H1 (cell line): ENCODE measurements around the gene CEMP1. TPM values are rescaled to one million over a fixed set of nuclear protein-coding genes. Genes with fewer than 3 reads are reported as not detected.

Source experiments
- CTCF ChIA-PET: fragments of 300-600 bp; sonication (Branson Sonifier 250); formaldehyde crosslinking; loops from one replicate; lab custom pipeline; 2021; ENCODE audit not compliant: partially characterized antibody; lab: Charles Lee
- POLR2A ChIA-PET: fragments of 300-600 bp; sonication (Branson Sonifier 250); formaldehyde crosslinking; loops from one replicate; lab custom pipeline; 2021; ENCODE audit warnings: inconsistent platforms; ENCODE audit not compliant: partially characterized antibody; lab: Charles Lee
- DNase-seq, 2 experiments: peaks; one replicate each; pipeline versions ENCODE4 v3.0.0 to v3.0.0-alpha.2; 2010 to 2022; ENCODE audit warnings: low spot score in 2 of 2, low read depth in 1 of 2, mixed read lengths in 1 of 2
- FAIRE-seq: peaks from 2 replicates; lab custom pipeline; 2011; peaks lifted over from hg19 to GRCh38; lab: Jason Lieb, UNC
- H2AFZ ChIP-seq: 2 replicates; pipeline ENCODE4 v1.8.1; 2012; ENCODE audit warnings: low read length, inconsistent platforms
- H2AK5ac ChIP-seq: 2 replicates; pipeline ENCODE4 v1.6.1; 2013; ENCODE audit warnings: low read depth, low read length
- H2BK120ac ChIP-seq: replicated peaks from 2 replicates; pipeline ENCODE3; 2013; ENCODE audit warnings: low read depth, low read length, inconsistent platforms
- H2BK12ac ChIP-seq: 2 replicates; pipeline ENCODE4 v1.6.1; 2013; ENCODE audit warnings: low read depth, low read length
- H2BK15ac ChIP-seq: 2 replicates; pipeline ENCODE4 v1.6.1; 2013; ENCODE audit warnings: low read length
- H2BK20ac ChIP-seq: 2 replicates; pipeline ENCODE4 v1.6.1; 2013; ENCODE audit warnings: low read length
- H2BK5ac ChIP-seq: 2 replicates; pipeline ENCODE4 v1.6.1; 2013; ENCODE audit warnings: low read depth, low read length
- H3K14ac ChIP-seq: 2 replicates; pipeline ENCODE4 v1.6.1; 2013; ENCODE audit warnings: inconsistent platforms; ENCODE audit not compliant: insufficient read length
- H3K18ac ChIP-seq: 2 replicates; pipeline ENCODE4 v1.6.1; 2013; ENCODE audit warnings: low read length; ENCODE audit errors: extremely low read depth
- H3K23ac ChIP-seq: 2 replicates; pipeline ENCODE4 v1.6.1; 2013; ENCODE audit warnings: inconsistent platforms; ENCODE audit not compliant: insufficient read length
- H3K23me2 ChIP-seq: 2 replicates; pipeline ENCODE4 v1.6.1; 2013; ENCODE audit warnings: low read depth, low read length
- H3K27ac ChIP-seq: 2 replicates; pipeline ENCODE4 v1.6.1; 2011; ENCODE audit warnings: low read depth, low read length, inconsistent platforms
- H3K27me3 ChIP-seq, 4 experiments: replicated peaks in 1 of 4; 1 replicate in 1 of 4; 2 replicates in 3 of 4; pipeline versions ENCODE4 v1.6.1 to v1.8.1; 2011 to 2013; ENCODE audit warnings: low read length in 3 of 4, mild to moderate bottlenecking in 3 of 4, inconsistent platforms in 2 of 4, mixed read lengths in 2 of 4, moderate library complexity in 1 of 4; ENCODE audit not compliant: control insufficient read depth in 3 of 4, insufficient read depth in 3 of 4; ENCODE audit errors: extremely low read depth in 1 of 4
- H3K36me3 ChIP-seq, 4 experiments: 2 replicates each; pipeline versions ENCODE4 v1.6.1 to v1.8.1; 2011 to 2013; ENCODE audit warnings: mild to moderate bottlenecking in 4 of 4, low read length in 3 of 4, moderate library complexity in 2 of 4, control low read depth in 1 of 4, inconsistent platforms in 1 of 4; ENCODE audit not compliant: insufficient read depth in 4 of 4, control insufficient read depth in 2 of 4
- H3K4ac ChIP-seq: replicated peaks from 2 replicates; pipeline ENCODE3; 2013; ENCODE audit warnings: low read length, low read depth, mixed read lengths, inconsistent platforms; ENCODE audit not compliant: insufficient read length
- H3K4me1 ChIP-seq, 4 experiments: replicated peaks in 1 of 4; 1 replicate in 1 of 4; 2 replicates in 3 of 4; pipeline versions ENCODE4 v1.6.1 to v1.8.1; 2011 to 2013; ENCODE audit warnings: low read length in 3 of 4, inconsistent platforms in 2 of 4, mixed read lengths in 1 of 4; ENCODE audit not compliant: insufficient read depth in 4 of 4, control insufficient read depth in 3 of 4
- H3K4me2 ChIP-seq, 2 experiments: 2 replicates each; pipeline versions ENCODE4 v1.6.1 to v1.8.1; 2011 to 2013; ENCODE audit warnings: low read depth in 2 of 2, low read length in 2 of 2, control low read depth in 1 of 2, inconsistent platforms in 1 of 2, mild to moderate bottlenecking in 1 of 2; ENCODE audit not compliant: insufficient read depth in 1 of 2
- H3K4me3 ChIP-seq, 4 experiments: fragments of 200-600, 300-600 bp in 1 of 4; sonication (generic), shearing (Covaris generic), sonication (Bioruptor Twin) in 1 of 4; 2 replicates each; pipeline versions ENCODE4 v1.5.1 to v1.8.1; 2011 to 2016; ENCODE audit warnings: low read length in 4 of 4, low read depth in 3 of 4, control low read depth in 2 of 4, inconsistent platforms in 2 of 4, mild to moderate bottlenecking in 2 of 4, mixed read lengths in 1 of 4, moderate library complexity in 1 of 4; ENCODE audit not compliant: insufficient read depth in 2 of 4; ENCODE audit errors: extremely low read depth in 1 of 4
- H3K56ac ChIP-seq: replicated peaks from 2 replicates; pipeline ENCODE3; 2013; ENCODE audit warnings: low read depth, mild to moderate bottlenecking, mixed read lengths, low read length, inconsistent platforms; ENCODE audit not compliant: insufficient read length
- H3K79me1 ChIP-seq: 2 replicates; pipeline ENCODE4 v1.6.1; 2013; ENCODE audit warnings: low read depth, low read length, control low read depth
- H3K79me2 ChIP-seq, 2 experiments: 2 replicates each; pipeline versions ENCODE4 v1.6.1 to v1.8.1; 2012 to 2013; ENCODE audit warnings: low read length in 2 of 2, mild to moderate bottlenecking in 2 of 2, inconsistent platforms in 1 of 2; ENCODE audit not compliant: insufficient read depth in 2 of 2, control insufficient read depth in 1 of 2
- H3K9ac ChIP-seq, 4 experiments: replicated peaks in 1 of 4; 1 replicate in 1 of 4; 2 replicates in 3 of 4; pipeline versions ENCODE4 v1.6.1 to v1.8.1; 2011 to 2013; ENCODE audit warnings: low read depth in 3 of 4, low read length in 3 of 4, control low read depth in 2 of 4, mild to moderate bottlenecking in 2 of 4, moderate library complexity in 2 of 4, inconsistent platforms in 1 of 4; ENCODE audit errors: extremely low read depth in 1 of 4
- H3K9me3 ChIP-seq, 2 experiments: 2 replicates each; pipeline versions ENCODE4 v1.6.1 to v1.8.1; 2012 to 2013; ENCODE audit warnings: mild to moderate bottlenecking in 2 of 2, moderate library complexity in 2 of 2, control low read depth in 1 of 2, inconsistent platforms in 1 of 2, low read depth in 1 of 2, low read length in 1 of 2, mixed read lengths in 1 of 2; ENCODE audit not compliant: insufficient read depth in 2 of 2
- H4K20me1 ChIP-seq, 2 experiments: replicated peaks in 1 of 2; 2 replicates each; pipeline versions ENCODE3 to v1.8.1; 2011 to 2013; ENCODE audit warnings: inconsistent platforms in 2 of 2, low read length in 2 of 2, mild to moderate bottlenecking in 1 of 2; ENCODE audit not compliant: insufficient read depth in 2 of 2, control insufficient read depth in 1 of 2
- H4K5ac ChIP-seq: 2 replicates; pipeline ENCODE4 v1.6.1; 2013; ENCODE audit warnings: low read length, low read depth, mixed read lengths, inconsistent platforms; ENCODE audit not compliant: insufficient read length
- H4K8ac ChIP-seq: 2 replicates; pipeline ENCODE4 v1.8.0; 2013; ENCODE audit warnings: mild to moderate bottlenecking, moderate library complexity, low read length, inconsistent platforms; ENCODE audit not compliant: insufficient read depth; ENCODE audit errors: extremely low read depth
- H4K91ac ChIP-seq: replicated peaks from 2 replicates; pipeline ENCODE3; 2013; ENCODE audit warnings: low read length, mixed read lengths, inconsistent platforms; ENCODE audit not compliant: insufficient read length
- EZH2 ChIP-seq: fragments of 200-600 bp; sonication (generic); IDR thresholded peaks from 2 replicates; pipeline ENCODE4 v1.7.1; 2012; ENCODE audit warnings: low read depth, mild to moderate bottlenecking, moderate library complexity, low read length, inconsistent platforms; ENCODE audit not compliant: severe bottlenecking
- NRF1 ChIP-seq: IDR thresholded peaks from 2 replicates; pipeline ENCODE4 v1.6.1; 2011; ENCODE audit warnings: mild to moderate bottlenecking, low read depth, low read length, improper control_type of control experiment
- RBBP5 ChIP-seq: IDR thresholded peaks from 2 replicates; pipeline ENCODE4 v1.7.1; 2012; ENCODE audit warnings: low read depth, mild to moderate bottlenecking, inconsistent platforms, low read length, moderate library complexity, borderline replicate concordance
- SP4 ChIP-seq: IDR thresholded peaks from 2 replicates; pipeline ENCODE4 v1.6.1; 2012; ENCODE audit warnings: low read length, inconsistent platforms
- WGBS, 2 experiments: shearing (Covaris generic) in 1 of 2; methylation state at CpG; one replicate each; pipeline versions ENCODE4 v1.1.6 to v1.1.7; 2013 to 2015; ENCODE audit warnings: low lambda C conversion rate in 2 of 2, mixed read lengths in 2 of 2, inconsistent platforms in 1 of 2, low coverage in 1 of 2, missing lambda C conversion rate in 1 of 2; ENCODE audit not compliant: insufficient replicate concordance in 2 of 2, insufficient coverage in 1 of 2, insufficient read length in 1 of 2; ENCODE audit errors: extremely low coverage in 1 of 2, missing lambda C conversion rate in 1 of 2; 5-methylcytosine and 5-hydroxymethylcytosine counted together
- polyA plus RNA-seq, 7 experiments: library from polyadenylated mRNA; depleted of rRNA in 3 of 7; stranded (reverse) in 5 of 7; unstranded in 2 of 7; fragments of >200 nt in 5 of 7; fragments of 200-250 nt in 2 of 7; gene quantifications; 1 replicate in 5 of 7; 2 replicates in 1 of 7; 4 replicates in 1 of 7; pipeline versions ENCODE4 v1.2.1 to v1.2.3, GENCODE V29; 2011 to 2013; ENCODE audit warnings: missing spikeins in 2 of 7, mixed read lengths in 2 of 7
- total RNA-seq: library from RNA; stranded (reverse); fragmentation: NEBNext Ultra II Directional; extraction: Animal tissue kit (Norgen Biotek cat#: 25700); gene quantifications from 2 replicates; pipeline ENCODE4 v1.2.1, GENCODE V29; 2021

The CEMP1 gene
- total and polyA plus RNA-seq, 2 of the 8 experiments (the other 6 are each of a cell fraction or from before 2014, with no cell fraction given) = not detected

DNA sequence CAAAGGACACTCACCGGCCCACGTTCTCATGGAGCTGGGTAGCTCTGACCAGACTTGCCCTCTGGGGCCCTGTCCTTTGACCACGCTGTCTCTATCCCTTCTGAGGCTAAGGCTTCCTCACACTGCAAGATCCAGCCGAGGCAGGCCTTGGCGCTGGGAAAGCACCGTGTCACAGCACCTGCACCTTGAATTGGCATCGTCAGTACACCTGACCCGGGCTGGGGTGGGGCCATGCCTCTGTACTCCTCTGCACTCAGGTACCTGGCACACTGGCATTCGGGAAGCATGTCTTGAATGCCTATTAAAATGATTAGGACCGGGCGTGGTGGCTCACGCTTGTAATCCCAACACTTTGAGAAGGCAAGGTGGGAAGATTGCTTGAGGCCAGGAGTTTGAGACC, 50.3 kb downstream of the CEMP1 start:
- Histone ChIP-seq H2AK5ac (no peak overlapping the region), H3K4me2 (no peak overlapping the region), H3K27me3 (peaks cover 0 to 8% (median 2%) of the 10 kb centered on the region in 4 experiments; a peak in 2 of 7 replicates), H3K27ac (no peak overlapping the region), H3K14ac (no peak overlapping the region), H4K91ac (no peak overlapping the region), H4K8ac (no peak overlapping the region), H4K5ac (no peak overlapping the region), H2AFZ (no peak overlapping the region), H3K79me2 (peaks cover 0 to 4% of the 10 kb centered on the region in 2 experiments; a peak in 1 of 4 replicates), H3K9ac (no peak overlapping the region), H3K9me3 (no peaks in the 10 kb centered on the region), H3K4ac (no peak overlapping the region)
- POLR2A ChIA-PET = interaction anchor here (0.6 to 1.3 kb wide), 4 partner anchors 19 to 402 kb away, joined by 3 to 4 read pairs (median 3); no protein-coding TSS in a partner anchor
- no peak for DNase-seq
- TF ChIP-seq NRF1 (no peak), EZH2 (no peak), SP4 (no peak), RBBP5 (no peak)
- TF ChIP-seq, all 59 proteins: peak for 0
- Histone ChIP-seq H3K56ac (no peak overlapping the region), H2BK15ac (no peak overlapping the region), H2BK20ac (no peak overlapping the region), H3K4me3 (no peak overlapping the region), H3K23me2 (peaks cover under 1% of the 10 kb centered on the region; the same call in 1 of the 2 replicates), H2BK12ac (no peak overlapping the region), H3K4me1 (peaks cover 0 to 3% (median 0%) of the 10 kb centered on the region in 4 experiments; a peak in 3 of 7 replicates), H3K18ac (no peak overlapping the region), H3K36me3 (no peaks in the 10 kb centered on the region), H2BK5ac (no peak overlapping the region), H4K20me1 (peaks cover 7 to 10% of the 10 kb centered on the region in 2 experiments), H3K23ac (no peak overlapping the region), H2BK120ac (no peak overlapping the region), H3K79me1 (peaks cover 28% of the 10 kb centered on the region)
- 86% methylated on average over 12 of the region's 12 CpGs; no CpG with 5 or more reads in 1 of the 2 experiments for WGBS, 2 experiments
- CTCF ChIA-PET = no interaction called here
- FAIRE-seq = no peak
